CD14-positive monocyte (primary cell): Measurements from ENCODE around the gene JMJD1C. TPM values are rescaled to one million over a fixed set of nuclear protein-coding genes. Genes with fewer than 3 reads are reported as not detected.

Experiments
- DNase-seq, 3 donors: peaks; one replicate each; pipeline ENCODE4 v3.0.0-alpha.2; 2011 to 2022
- H2AFZ ChIP-seq: 2 replicates; pipeline ENCODE4 v1.6.0; 2012; ENCODE audit warnings: mild to moderate bottlenecking, low read depth, low read length, inconsistent platforms; ENCODE audit not compliant: insufficient read depth, poor library complexity, severe bottlenecking
- H3K27ac ChIP-seq, 2 donors: 1 replicate in 1 of 2; 2 replicates in 1 of 2; pipeline ENCODE4 v1.5.1; 2012 to 2013; ENCODE audit warnings: low read length in 2 of 2, control low read depth in 1 of 2, inconsistent platforms in 1 of 2, low read depth in 1 of 2, mild to moderate bottlenecking in 1 of 2
- H3K27me3 ChIP-seq, 2 donors: one replicate each; pipeline versions ENCODE4 v1.6.0 to v1.6.1; 2011 to 2013; ENCODE audit warnings: low read length in 2 of 2; ENCODE audit not compliant: control insufficient read depth in 2 of 2, insufficient read depth in 2 of 2
- H3K36me3 ChIP-seq, 2 donors: replicated peaks in 1 of 2; 1 replicate in 1 of 2; 2 replicates in 1 of 2; pipeline versions ENCODE4 v1.5.1 to v1.6.1; 2012 to 2013; ENCODE audit warnings: low read length in 2 of 2, control low read depth in 1 of 2, inconsistent platforms in 1 of 2, mild to moderate bottlenecking in 1 of 2; ENCODE audit not compliant: insufficient read depth in 2 of 2, control insufficient read depth in 1 of 2
- H3K4me1 ChIP-seq, 2 donors: 1 replicate in 1 of 2; 2 replicates in 1 of 2; pipeline versions ENCODE4 v1.5.1 to v1.6.1; 2012 to 2013; ENCODE audit warnings: low read length in 2 of 2, control low read depth in 1 of 2, inconsistent platforms in 1 of 2, mild to moderate bottlenecking in 1 of 2, moderate library complexity in 1 of 2; ENCODE audit not compliant: insufficient read depth in 2 of 2, control insufficient read depth in 1 of 2
- H3K4me2 ChIP-seq: replicated peaks from 2 replicates; pipeline ENCODE3; 2012; ENCODE audit warnings: low read length, moderate library complexity, mild to moderate bottlenecking; ENCODE audit not compliant: poor library complexity, severe bottlenecking; ENCODE audit errors: extremely low read depth
- H3K4me3 ChIP-seq, 3 experiments: fragments of 200-600 bp in 1 of 3; sonication (generic) in 1 of 3; replicated peaks in 1 of 3; 1 replicate in 2 of 3; 2 replicates in 1 of 3; pipeline ENCODE4 v1.5.1; 2011 to 2013; ENCODE audit warnings: low read length in 3 of 3, mild to moderate bottlenecking in 3 of 3, control low read depth in 2 of 3, low read depth in 2 of 3, inconsistent platforms in 1 of 3, moderate library complexity in 1 of 3
- H3K79me2 ChIP-seq: 2 replicates; pipeline ENCODE4 v1.6.0; 2012; ENCODE audit warnings: mild to moderate bottlenecking, control low read depth, inconsistent platforms, low read length, moderate library complexity; ENCODE audit not compliant: insufficient read depth
- H3K9ac ChIP-seq: 2 replicates; pipeline ENCODE4 v1.6.0; 2017; ENCODE audit warnings: low read length, mild to moderate bottlenecking; ENCODE audit not compliant: insufficient read depth, poor library complexity, severe bottlenecking
- H3K9me3 ChIP-seq, 2 donors: replicated peaks in 1 of 2; 1 replicate in 1 of 2; 2 replicates in 1 of 2; pipeline versions ENCODE4 v1.5.1 to v1.6.1; 2012 to 2013; ENCODE audit warnings: low read length in 2 of 2, control low read depth in 1 of 2; ENCODE audit not compliant: control insufficient read depth in 1 of 2, insufficient read depth in 1 of 2
- H4K20me1 ChIP-seq: 2 replicates; pipeline ENCODE4 v1.6.0; 2012; ENCODE audit warnings: mild to moderate bottlenecking, low read length, control low read depth, moderate library complexity; ENCODE audit not compliant: insufficient read depth
- H3K27ac Mint-ChIP-seq, 7 donors: one replicate each; pipeline ENCODE4 v1.8.0; 2020; ENCODE audit warnings: mild to moderate bottlenecking in 7 of 7, mixed read lengths in 7 of 7, moderate library complexity in 6 of 7, inconsistent platforms in 2 of 7
- H3K27me3 Mint-ChIP-seq, 3 donors: one replicate each; pipeline ENCODE4 v1.8.0; 2021 to 2022; ENCODE audit warnings: low read depth in 3 of 3, mild to moderate bottlenecking in 3 of 3, mixed read lengths in 3 of 3, moderate library complexity in 3 of 3, inconsistent platforms in 1 of 3
- H3K36me3 Mint-ChIP-seq, 2 donors: one replicate each; pipeline ENCODE4 v1.8.0; 2020; ENCODE audit warnings: mixed read lengths in 2 of 2, inconsistent platforms in 1 of 2, mild to moderate bottlenecking in 1 of 2
- H3K4me1 Mint-ChIP-seq: one replicate; pipeline ENCODE4 v1.8.0; 2020; ENCODE audit warnings: mild to moderate bottlenecking, mixed read lengths
- H3K4me3 Mint-ChIP-seq, 2 donors: one replicate each; pipeline ENCODE4 v1.8.0; 2020; ENCODE audit warnings: mild to moderate bottlenecking in 2 of 2, mixed read lengths in 2 of 2, moderate library complexity in 1 of 2
- H3K9me3 Mint-ChIP-seq, 7 donors: one replicate each; pipeline ENCODE4 v1.8.0; 2020 to 2022; ENCODE audit warnings: mixed read lengths in 7 of 7, mild to moderate bottlenecking in 6 of 7, moderate library complexity in 6 of 7, inconsistent platforms in 2 of 7
- WGBS: methylation state at CpG from one replicate; pipeline ENCODE4 v1.1.5; 2013; ENCODE audit warnings: missing lambda C conversion rate; ENCODE audit not compliant: insufficient coverage; 5-methylcytosine and 5-hydroxymethylcytosine counted together
- intact Hi-C, 2 donors: fragments of 100-400 bp; cut with micrococcal nuclease; formaldehyde crosslinking; loops; one replicate each; pipeline versions ENCODE4 v1.15.0 to v1.15.1; 2023
- polyA plus RNA-seq, 3 donors: library from polyadenylated mRNA; depleted of rRNA in 1 of 3; unstranded in 2 of 3; stranded (reverse) in 1 of 3; fragments of 300-500 nt in 2 of 3; fragments of >200 nt in 1 of 3; fragmentation: Illumina TruSeq in 2 of 3; gene quantifications; 1 replicate in 2 of 3; 2 replicates in 1 of 3; pipeline ENCODE4 v1.2.3, GENCODE V29; 2012 to 2021
- TF ChIP-seq, protein P1 (sequence below): fragments of 200-600 bp; IDR thresholded peaks from one replicate; pipeline ENCODE4 v1.8.0; 2022; ENCODE audit warnings: antibody characterized with exemption, mild to moderate bottlenecking

JMJD1C gene
- polyA plus RNA-seq, 3 donors, result 27.8 to 84.8 (median 46.5) TPM

DNA sequence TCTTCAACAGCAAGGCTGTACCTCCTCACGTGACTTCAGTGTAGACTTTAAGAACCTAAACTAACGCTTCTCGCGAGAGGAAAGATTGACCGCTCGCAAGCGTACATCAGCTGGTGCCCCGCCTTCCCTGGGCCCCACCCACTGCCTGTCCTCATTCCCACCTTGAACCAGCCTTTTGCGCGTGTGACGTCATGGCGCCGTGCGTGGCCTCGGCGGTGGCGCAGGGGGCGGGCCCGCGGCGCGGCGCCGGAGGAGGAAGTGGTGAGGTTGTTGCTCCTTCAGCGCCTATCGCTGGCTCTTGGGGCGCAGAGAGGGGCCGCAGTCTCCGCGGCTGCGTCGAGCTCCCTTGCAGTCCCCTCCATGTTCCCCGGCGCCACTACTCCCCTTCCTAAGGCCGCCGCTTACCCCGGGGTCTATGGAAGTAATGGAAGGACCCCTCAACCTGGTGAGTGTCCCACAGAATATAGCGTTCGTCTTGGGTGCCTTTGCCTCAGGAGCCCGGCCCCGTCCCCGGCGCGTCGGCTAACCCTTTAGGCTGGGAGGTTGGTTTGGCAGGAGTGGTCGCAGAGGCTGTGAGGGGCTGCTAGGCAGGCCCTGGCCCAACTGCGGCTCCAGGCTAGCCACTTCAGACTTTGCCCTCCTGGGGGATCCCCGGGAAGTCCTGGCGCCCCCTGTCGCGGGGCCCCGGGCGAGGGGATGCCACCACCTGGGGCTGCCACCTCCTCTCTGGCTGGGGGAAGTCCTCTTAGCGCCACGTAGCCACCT, 332.5 kb downstream of the JMJD1C start, which contains the start of gene NRBF2:
NRBF2 (plus strand) TSS at position 273 of the 765 bp plus-strand sequence; CDS start at position 416, 143 bp downstream.
- Mint-ChIP-seq H3K9me3 (peaks cover 5 to 14% (median 9%) of the 10 kb centered on the region in 7 donors), H3K27ac (peak within 1 kb of the TSS; percentile 96 to 99 (median 97)), H3K4me1 (peaks cover 43% of the 10 kb centered on the region), H3K36me3 (peaks cover 9 to 16% of the 10 kb centered on the region in 2 donors), H3K4me3 (peak within 1 kb of the TSS; percentile 86 to 92), H3K27me3 (peaks cover 2 to 13% (median 4%) of the 10 kb centered on the region in 3 donors)
- Histone ChIP-seq H3K27ac (peak within 1 kb of the TSS; percentile 95 to 97), H3K4me2 (peak within 1 kb of the TSS; percentile 88), H3K9ac (peak within 1 kb of the TSS; percentile 99), H4K20me1 (peaks cover 39% of the 10 kb centered on the region), H3K79me2 (peaks cover 51% of the 10 kb centered on the region), H2AFZ (peak within 1 kb of the TSS; percentile 69), H3K4me3 (peak within 1 kb of the TSS; percentile 72 to 88 (median 80)), H3K27me3 (no peaks in the 10 kb centered on the region), H3K36me3 (peaks cover 0 to 2% of the 10 kb centered on the region in 2 donors), H3K9me3 (peaks cover 0 to 5% of the 10 kb centered on the region in 2 donors), H3K4me1 (peaks cover 28 to 43% of the 10 kb centered on the region in 2 donors)
- peak; percentile 97 to 99 (median 98) for DNase-seq
- intact Hi-C loops, result loop anchor here in 1 of 2 donors (10.0 kb wide), 1 partner anchor 318 kb away; the partner anchor contains the start of gene EGR2
- TF ChIP-seq, protein P1, sequence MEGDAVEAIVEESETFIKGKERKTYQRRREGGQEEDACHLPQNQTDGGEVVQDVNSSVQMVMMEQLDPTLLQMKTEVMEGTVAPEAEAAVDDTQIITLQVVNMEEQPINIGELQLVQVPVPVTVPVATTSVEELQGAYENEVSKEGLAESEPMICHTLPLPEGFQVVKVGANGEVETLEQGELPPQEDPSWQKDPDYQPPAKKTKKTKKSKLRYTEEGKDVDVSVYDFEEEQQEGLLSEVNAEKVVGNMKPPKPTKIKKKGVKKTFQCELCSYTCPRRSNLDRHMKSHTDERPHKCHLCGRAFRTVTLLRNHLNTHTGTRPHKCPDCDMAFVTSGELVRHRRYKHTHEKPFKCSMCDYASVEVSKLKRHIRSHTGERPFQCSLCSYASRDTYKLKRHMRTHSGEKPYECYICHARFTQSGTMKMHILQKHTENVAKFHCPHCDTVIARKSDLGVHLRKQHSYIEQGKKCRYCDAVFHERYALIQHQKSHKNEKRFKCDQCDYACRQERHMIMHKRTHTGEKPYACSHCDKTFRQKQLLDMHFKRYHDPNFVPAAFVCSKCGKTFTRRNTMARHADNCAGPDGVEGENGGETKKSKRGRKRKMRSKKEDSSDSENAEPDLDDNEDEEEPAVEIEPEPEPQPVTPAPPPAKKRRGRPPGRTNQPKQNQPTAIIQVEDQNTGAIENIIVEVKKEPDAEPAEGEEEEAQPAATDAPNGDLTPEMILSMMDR, result no peak
- WGBS, result 0% methylated on average over 19 of the region's 55 CpGs

DNA sequence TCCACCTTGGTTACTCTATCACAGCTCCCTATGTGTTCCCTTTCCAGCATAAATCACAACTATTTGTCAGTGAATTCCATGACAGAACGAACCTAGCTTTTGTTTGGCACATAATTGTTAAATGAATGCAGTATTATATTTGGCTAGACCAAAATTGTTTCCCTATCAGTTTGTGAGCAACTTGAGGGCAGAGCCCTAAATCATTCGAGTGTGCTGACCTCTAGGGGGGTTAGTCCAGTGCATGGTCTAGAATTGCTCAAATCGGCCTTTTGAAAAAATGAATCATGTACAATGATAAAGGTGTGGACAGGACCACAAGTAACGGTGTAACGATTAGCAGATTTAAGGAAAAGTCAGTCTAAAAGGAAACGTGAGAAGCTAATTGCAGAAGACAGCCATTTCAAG, 333.1 kb downstream of the JMJD1C start:
- Histone ChIP-seq H3K4me1 (peaks cover 27 to 43% of the 10 kb centered on the region in 2 donors), H3K36me3 (peaks cover 0 to 2% of the 10 kb centered on the region in 2 donors), H3K9ac (no peak overlapping the region), H3K27ac (peak overlapping the region; percentile 95 to 97), H3K4me3 (peak overlapping the region in 1 of 3 experiments; percentile 88), H2AFZ (peak overlapping the region; percentile 44), H3K9me3 (peaks cover 0 to 5% of the 10 kb centered on the region in 2 donors), H3K79me2 (peaks cover 45% of the 10 kb centered on the region), H3K4me2 (peak overlapping the region; percentile 88), H3K27me3 (no peaks in the 10 kb centered on the region), H4K20me1 (peaks cover 34% of the 10 kb centered on the region)
- DNase-seq, result no peak
- TF ChIP-seq, protein P1, result no peak
- peak overlapping the region; percentile 96 to 99 (median 97) for H3K27ac Mint-ChIP-seq
- intact Hi-C loops, result loop anchor here in 1 of 2 donors (10.0 kb wide), 1 partner anchor 318 kb away; the partner anchor contains the start of gene EGR2
- H3K27me3 Mint-ChIP-seq, result peaks cover 3 to 16% (median 4%) of the 10 kb centered on the region in 3 donors
- peaks cover 5 to 14% (median 9%) of the 10 kb centered on the region in 7 donors for H3K9me3 Mint-ChIP-seq
- 87% methylated on average over 5 of the region's 6 CpGs for WGBS
- H3K36me3 Mint-ChIP-seq, result peaks cover 6 to 10% of the 10 kb centered on the region in 2 donors
- H3K4me1 Mint-ChIP-seq, result peaks cover 40% of the 10 kb centered on the region
- H3K4me3 Mint-ChIP-seq, result peak overlapping the region; percentile 86 to 92
